ENCODE data around the gene MS4A6E. TPM values are rescaled to one million over a fixed set of nuclear protein-coding genes. Genes with fewer than 3 reads are reported as not detected.
A peak's percentile ranks its signal among the peaks of the same experiment; 100 is the strongest.

Gene MS4A6E
- polyA plus RNA-seq, 1 of the 3 experiments (the other 2 are of a cell fraction) = not detected

GRCh38 chr11:60339356-60339755 lies 12.3 kb downstream of the MS4A6E start (continued):
- no peak for TF ChIP-seq JUND (IDR thresholded peaks at IDR 0.05)

GRCh38 chr11:60343094-60343704 lies 16.1 kb downstream of the MS4A6E start:
- ChIA-PET CTCF (interaction anchor here (0.8 to 2.9 kb wide), 6 partner anchors 9 to 56 kb away, joined by 3 to 17 read pairs (median 4); no protein-coding TSS in a partner anchor), POLR2A (no interaction called here)
- no peak overlapping the region for H3K27ac ChIP-seq (ENCODE audit: low read depth in 2 of 2, low read length in 1 of 2)
- 0 out of 2 replicates have a peak, but pooled peaks have one; percentile 4 for TF ChIP-seq RAD21 (IDR thresholded peaks at IDR 0.05; ENCODE audit: low read length)
- no peak for TF ChIP-seq NFIC (IDR thresholded peaks at IDR 0.05; ENCODE audit: borderline replicate concordance)
- TF ChIP-seq TAF1 (IDR thresholded peaks at IDR 0.05; ENCODE audit: borderline replicate concordance, low read depth, low read length) = no peak
- no peak for TF ChIP-seq USF1 (IDR thresholded peaks at IDR 0.05; ENCODE audit: borderline replicate concordance, low read depth)
- no peak for TF ChIP-seq JUND (IDR thresholded peaks at IDR 0.05)
- no peak for TF ChIP-seq YY1 (IDR thresholded peaks at IDR 0.05; ENCODE audit: low read depth)
- TF ChIP-seq CTCF (IDR thresholded peaks at IDR 0.05) = peak; percentile 76
- no peak for TF ChIP-seq TEAD4 (IDR thresholded peaks at IDR 0.05; ENCODE audit: borderline replicate concordance, insufficient read depth)
- no peak overlapping the region for H2AFZ ChIP-seq (ENCODE audit: low read depth)
- DNase-seq = no peak
- no peak overlapping the region for H3K4me2 ChIP-seq
- H3K9me3 ChIP-seq = no peaks in the 10 kb centered on the region
- H3K4me3 ChIP-seq (ENCODE audit: low read depth in 2 of 2, low read length in 1 of 2) = no peak overlapping the region
- 37% methylated on average over 10 of the region's 10 CpGs for WGBS (ENCODE audit: low lambda C conversion rate)
- no peaks in the 10 kb centered on the region for H3K79me2 ChIP-seq (ENCODE audit: insufficient read depth)
- H3K36me3 ChIP-seq (replicated peaks in 1 of 2; ENCODE audit: control insufficient read depth in 1 of 2, insufficient read depth in 2 of 2, low read length in 1 of 2) = no peaks in the 10 kb centered on the region
- H3F3A ChIP-seq (replicated peaks; ENCODE audit: insufficient read depth) = no peaks in the 10 kb centered on the region
- no peaks in the 10 kb centered on the region for H3K4me1 ChIP-seq (ENCODE audit: control insufficient read depth in 1 of 2, insufficient read depth in 2 of 2, low read depth in 1 of 2, low read length in 1 of 2)
- H3K27me3 ChIP-seq (ENCODE audit: insufficient read depth) = no peaks in the 10 kb centered on the region; the same call in 1 of the 2 replicates
- H3K9me2 ChIP-seq = no peaks in the 10 kb centered on the region
- no peaks in the 10 kb centered on the region for H4K20me1 ChIP-seq (ENCODE audit: insufficient read depth)
- H3K9ac ChIP-seq = no peak overlapping the region

GRCh38 chr11:60344146-60344545 lies 17.1 kb downstream of the MS4A6E start:
- no peaks in the 10 kb centered on the region for H3K4me1 ChIP-seq (ENCODE audit: control insufficient read depth in 1 of 2, insufficient read depth in 2 of 2, low read depth in 1 of 2, low read length in 1 of 2)
- H3K4me3 ChIP-seq (ENCODE audit: low read depth in 2 of 2, low read length in 1 of 2) = no peak overlapping the region
- H3K27ac ChIP-seq (ENCODE audit: low read depth in 2 of 2, low read length in 1 of 2) = no peak overlapping the region
- no peaks in the 10 kb centered on the region for H4K20me1 ChIP-seq (ENCODE audit: insufficient read depth)
- DNase-seq = no peak
- no peaks in the 10 kb centered on the region for H3K79me2 ChIP-seq (ENCODE audit: insufficient read depth)
- CTCF ChIA-PET = interaction anchor here (0.9 to 2.9 kb wide), 3 partner anchors 10 to 55 kb away, joined by 4 to 17 read pairs (median 12); no protein-coding TSS in a partner anchor
- H3K9ac ChIP-seq = no peak overlapping the region
- H3K9me3 ChIP-seq = no peaks in the 10 kb centered on the region
- no peak overlapping the region for H2AFZ ChIP-seq (ENCODE audit: low read depth)
- POLR2A ChIA-PET = no interaction called here
- WGBS (ENCODE audit: low lambda C conversion rate) = 12% methylated on average over 2 of the region's 2 CpGs
- H3F3A ChIP-seq (replicated peaks; ENCODE audit: insufficient read depth) = no peaks in the 10 kb centered on the region
- H3K9me2 ChIP-seq = no peaks in the 10 kb centered on the region
- no peak overlapping the region for H3K4me2 ChIP-seq
- no peak for TF ChIP-seq MEF2A (IDR thresholded peaks at IDR 0.05; ENCODE audit: borderline replicate concordance, low read depth)
- TF ChIP-seq USF2 (IDR thresholded peaks at IDR 0.05; ENCODE audit: borderline replicate concordance, low read depth, low read length) = no peak
- TF ChIP-seq RXRA (IDR thresholded peaks at IDR 0.05; ENCODE audit: borderline replicate concordance, low read depth) = no peak
- TF ChIP-seq EZH2phosphoT487 (IDR thresholded peaks at IDR 0.05; ENCODE audit: borderline replicate concordance, low read depth) = no peak
- TF ChIP-seq RFX5 (IDR thresholded peaks at IDR 0.05; ENCODE audit: low read length) = no peak
- no peak for TF ChIP-seq RAD21 (IDR thresholded peaks at IDR 0.05; ENCODE audit: low read length)
- TF ChIP-seq REST (IDR thresholded peaks at IDR 0.05; ENCODE audit: low read depth, low read length) = no peak
- no peak for TF ChIP-seq TCF12 (IDR thresholded peaks at IDR 0.05)
- TF ChIP-seq USF1 (IDR thresholded peaks at IDR 0.05; ENCODE audit: borderline replicate concordance, low read depth) = no peak
- TF ChIP-seq EP300 (IDR thresholded peaks at IDR 0.05; ENCODE audit: borderline replicate concordance in 1 of 2, low read depth in 1 of 2, low read length in 1 of 2) = no peak
- no peaks in the 10 kb centered on the region for H3K36me3 ChIP-seq (replicated peaks in 1 of 2; ENCODE audit: control insufficient read depth in 1 of 2, insufficient read depth in 2 of 2, low read length in 1 of 2)
- H3K27me3 ChIP-seq (ENCODE audit: insufficient read depth) = no peaks in the 10 kb centered on the region; the same call in 1 of the 2 replicates
